SK-N-SH (cell line): ENCODE data around the gene EIF5B.

Source experiments
- CTCF ChIP-seq: fragments of 200-600 bp; sonication (generic); IDR thresholded peaks from 2 replicates; pipeline ENCODE4 v1.6.1; 2017; ENCODE audit warnings: antibody characterized with exemption, mild to moderate bottlenecking, moderate library complexity
- ELF1 ChIP-seq: IDR thresholded peaks from 2 replicates; pipeline ENCODE4 v1.4.0; 2012
- EZH2phosphoT487 ChIP-seq: fragments of 200-600 bp; sonication (generic); IDR thresholded peaks from 2 replicates; pipeline ENCODE4 v1.6.1; 2017; ENCODE audit warnings: low read depth, mixed run types, mild to moderate bottlenecking, antibody characterized with exemption, moderate library complexity, borderline replicate concordance
- IRF3 ChIP-seq: fragments of 150-350 bp; IDR thresholded peaks from 2 replicates; pipeline ENCODE4 v1.6.1; 2016; ENCODE audit warnings: mild to moderate bottlenecking, low read depth, low read length
- POLR2AphosphoS5 ChIP-seq: IDR thresholded peaks from 2 replicates; pipeline ENCODE4 v1.6.1; 2012; ENCODE audit warnings: low read depth, low read length
- RAD21 ChIP-seq: IDR thresholded peaks from 2 replicates; pipeline ENCODE4 v1.6.1; 2012; ENCODE audit warnings: mild to moderate bottlenecking, low read length
- SMC3 ChIP-seq: IDR thresholded peaks from 2 replicates; pipeline ENCODE4 v1.6.1; 2012; ENCODE audit warnings: low read depth, low read length, improper control_type of control experiment
- USF2 ChIP-seq: fragments of 150-350 bp; IDR thresholded peaks from 2 replicates; pipeline ENCODE4 v1.6.1; 2017; ENCODE audit warnings: antibody characterized with exemption, low read length, low read depth, borderline replicate concordance

- TF ChIP-seq SMC3 (no peak), CTCF (no peak), USF2 (no peak), RAD21 (no peak), ELF1 (no peak), POLR2AphosphoS5 (no peak), EZH2phosphoT487 (no peak), IRF3 (no peak)
Observed at GRCh38 chr2:99317161-99317872, 19.9 kb upstream of the EIF5B start.
